HG02970 (cell line): ENCODE measurements around the gene PHLPP2.
"Not testable (repeated sequence)": the region's sequence is repeated elsewhere in the genome, so short reads cannot be mapped to it uniquely, and the experiment has no call there.

ENCODE experiments used
- ATAC-seq: cut with Tn5 transposase; IDR thresholded peaks from one replicate; pipeline ENCODE4 v1.9.1; 2021; ENCODE audit warnings: mild to moderate bottlenecking, moderate library complexity, moderate number of reproducible peaks; ENCODE audit not compliant: unreplicated experiment, low FRiP score

Gene PHLPP2

DNA sequence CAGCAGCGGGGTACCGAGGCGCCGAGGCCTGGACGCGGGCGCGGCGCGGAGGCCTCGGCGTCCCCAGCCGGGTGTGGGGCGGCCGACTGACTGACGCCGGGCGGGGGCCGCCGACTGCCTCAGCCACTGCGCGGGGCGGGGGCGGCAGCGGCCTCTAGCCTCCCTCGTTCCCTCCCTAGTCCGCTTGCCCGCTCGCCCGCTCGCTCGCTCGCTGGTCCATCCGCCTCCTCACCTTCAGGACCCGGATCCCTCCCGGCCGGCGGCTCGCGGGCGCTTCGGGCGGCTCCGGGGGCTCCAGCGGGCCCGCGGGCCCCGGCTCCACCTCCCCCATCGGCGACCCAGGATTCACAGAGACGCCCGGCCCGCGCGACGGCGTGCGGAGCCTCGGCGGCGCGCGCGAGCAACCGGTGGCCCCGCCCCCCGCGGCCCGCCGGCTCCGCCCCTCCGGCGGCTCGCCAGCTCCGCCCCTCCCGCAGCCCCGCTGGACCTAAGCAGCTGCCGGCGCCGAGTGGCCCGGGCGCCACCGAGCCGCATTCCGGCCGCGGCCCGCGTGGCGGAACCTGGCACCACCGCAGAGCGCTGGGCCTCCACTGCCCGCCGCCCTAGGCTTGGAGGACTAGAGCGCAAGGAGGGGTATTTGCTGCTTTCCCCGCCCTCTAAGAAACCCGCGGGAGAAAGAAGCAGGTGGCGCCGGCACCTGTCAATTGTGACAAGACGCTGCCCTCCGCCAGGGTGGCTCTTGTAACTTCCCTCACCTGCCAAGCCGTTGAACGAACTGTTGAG lies 773 bp downstream of the PHLPP2 start:
- peak; percentile 85 for ATAC-seq

DNA sequence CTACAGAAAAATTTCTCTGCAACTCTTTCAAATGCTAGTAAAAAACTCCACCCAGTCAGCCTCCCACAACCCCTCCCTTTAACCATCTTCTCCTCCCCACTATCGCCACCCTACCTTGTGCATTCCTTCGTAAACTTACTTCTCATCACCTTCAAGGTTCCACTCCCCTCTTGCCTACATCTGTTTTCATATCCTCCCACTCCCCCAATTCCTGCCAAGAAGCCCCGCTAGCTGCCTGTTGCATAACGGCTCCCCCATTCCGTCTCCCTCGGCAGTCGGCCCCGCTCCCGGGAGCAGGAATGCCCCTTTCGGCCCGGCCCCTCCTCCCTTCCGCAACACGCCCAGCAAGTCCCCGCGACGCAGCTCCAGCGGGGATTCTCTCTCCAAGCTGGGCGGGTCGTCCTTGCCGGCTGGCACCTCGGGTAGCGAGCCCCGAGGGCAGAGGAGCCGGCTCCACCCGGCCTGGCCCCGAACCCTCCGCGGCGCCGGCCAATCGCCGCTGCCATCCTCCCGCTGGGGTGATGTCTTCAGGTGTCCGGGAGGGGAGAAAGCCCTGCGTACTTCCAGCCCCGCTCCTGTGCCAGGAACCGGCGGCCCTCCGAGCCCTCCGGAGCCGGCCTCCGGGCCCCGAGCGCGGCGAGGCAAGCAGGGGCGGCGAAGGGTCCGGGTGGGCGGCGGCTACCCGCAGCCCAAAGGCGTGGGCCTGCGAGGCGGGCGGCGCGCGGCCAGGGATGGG lies 1.5 kb downstream of the PHLPP2 start:
- ATAC-seq, result peak; percentile 32

DNA sequence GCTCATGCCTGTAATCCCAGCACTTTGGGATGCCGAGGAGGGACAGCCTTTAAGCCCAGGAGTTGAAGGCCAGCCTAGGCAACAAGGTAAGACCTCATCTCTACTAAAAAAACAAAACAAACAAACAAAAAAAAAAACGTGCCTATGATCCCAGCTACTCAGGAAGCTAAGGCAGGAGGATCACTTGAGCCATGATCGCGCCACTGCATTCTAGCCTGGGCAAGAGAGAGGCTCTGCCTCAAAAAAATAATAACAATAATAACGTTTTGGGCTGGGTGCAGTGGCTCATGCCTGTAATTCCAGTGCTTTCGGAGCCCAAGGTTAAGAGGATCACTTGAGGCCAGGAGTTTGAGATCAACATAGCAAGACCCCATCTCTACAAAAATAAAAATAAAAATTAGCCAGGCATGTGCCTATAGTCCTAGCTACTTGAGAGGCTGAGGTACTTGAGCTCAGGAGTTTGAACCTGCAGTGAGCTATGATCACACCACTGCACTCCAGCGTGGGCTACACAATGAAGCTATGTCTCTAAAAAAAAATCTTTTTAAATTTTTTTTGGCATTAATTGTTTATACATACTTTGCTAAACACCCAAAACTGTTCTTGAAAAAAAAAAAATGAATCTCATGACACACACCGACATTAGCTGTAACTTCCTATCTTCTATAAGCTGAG lies 3.3 kb downstream of the PHLPP2 start:
- no peak for ATAC-seq

DNA sequence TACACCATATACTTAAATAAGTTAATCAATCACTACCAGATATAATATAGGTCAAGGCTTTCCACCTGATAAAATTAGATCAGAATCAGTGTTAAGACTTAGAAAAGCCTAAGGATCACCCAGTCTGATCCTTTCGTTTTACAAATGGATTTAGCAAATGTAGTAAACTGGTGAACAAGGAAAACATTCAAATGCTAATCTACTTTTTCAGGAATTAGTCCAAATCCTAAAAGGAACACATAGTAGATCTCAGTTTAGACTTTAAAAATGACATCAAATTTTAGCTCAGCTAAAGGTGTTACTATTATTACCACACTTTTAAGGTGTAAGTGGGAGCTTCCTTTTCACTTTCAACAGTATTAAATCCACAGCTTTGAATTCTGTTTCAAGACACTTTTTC lies 12.0 kb downstream of the PHLPP2 start:
- no peak for ATAC-seq

DNA sequence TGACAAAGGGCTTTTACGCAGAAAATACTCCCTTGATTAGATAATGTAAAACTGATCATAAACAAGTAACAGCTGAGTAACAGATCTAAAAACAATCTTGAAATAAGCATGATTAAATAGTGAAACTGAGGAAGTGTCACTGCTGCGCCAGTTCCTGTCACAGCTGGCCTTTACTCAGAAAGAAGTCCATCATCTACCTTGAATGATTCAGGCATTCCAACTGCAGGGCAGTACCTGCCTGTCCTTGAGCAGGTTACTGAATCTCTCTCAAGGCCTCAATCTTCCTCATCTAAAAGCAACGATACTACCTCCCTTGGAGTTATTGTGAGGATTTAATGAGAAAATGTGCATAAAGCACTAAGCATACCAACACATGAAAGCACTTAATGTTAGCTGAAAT lies 12.7 kb downstream of the PHLPP2 start:
- no peak for ATAC-seq

DNA sequence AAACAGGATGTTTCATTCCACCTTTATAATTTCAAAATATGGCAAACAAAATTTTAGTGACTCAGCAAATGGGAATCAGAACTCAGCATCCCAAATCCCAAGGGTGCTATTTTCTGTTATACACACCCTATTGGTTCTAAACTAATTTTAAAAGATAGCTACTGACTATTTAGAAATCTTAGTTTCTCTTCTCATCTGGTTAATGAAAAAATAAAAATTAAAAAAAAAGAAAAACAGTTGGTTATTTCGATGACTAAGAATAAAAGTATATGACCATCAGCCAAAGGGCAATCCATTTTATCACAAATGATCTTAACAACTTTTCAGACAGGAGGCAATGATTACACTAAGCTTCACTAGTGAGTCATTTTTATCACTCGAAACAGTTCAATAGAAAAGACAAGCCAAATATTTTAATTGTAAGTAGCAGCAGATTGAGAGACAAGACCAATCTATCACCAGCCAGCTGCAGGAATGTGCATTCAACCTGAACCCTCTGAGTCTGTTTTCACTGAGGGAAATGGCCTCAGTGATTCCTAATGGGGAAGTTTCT lies 15.2 kb downstream of the PHLPP2 start:
- ATAC-seq, result no peak

DNA sequence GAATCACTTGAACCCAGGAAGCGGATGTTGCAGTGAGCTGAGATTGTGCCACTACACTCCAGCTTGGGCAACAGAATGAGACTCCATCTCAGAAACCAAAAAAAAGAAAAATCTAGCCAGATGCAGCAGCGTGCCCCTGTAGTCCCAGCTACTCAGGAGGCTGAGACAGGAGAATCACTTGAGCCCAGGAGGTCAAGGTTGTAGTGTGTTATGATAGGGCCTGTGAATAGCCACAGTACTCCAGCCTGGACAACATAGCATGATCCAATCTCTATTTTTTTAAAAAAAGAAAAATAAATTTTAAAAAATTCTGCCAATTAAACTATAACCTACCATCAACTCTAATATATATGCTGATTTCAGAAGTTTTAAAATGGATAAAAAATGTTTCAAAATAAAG lies 15.8 kb downstream of the PHLPP2 start:
- ATAC-seq, result no peak

DNA sequence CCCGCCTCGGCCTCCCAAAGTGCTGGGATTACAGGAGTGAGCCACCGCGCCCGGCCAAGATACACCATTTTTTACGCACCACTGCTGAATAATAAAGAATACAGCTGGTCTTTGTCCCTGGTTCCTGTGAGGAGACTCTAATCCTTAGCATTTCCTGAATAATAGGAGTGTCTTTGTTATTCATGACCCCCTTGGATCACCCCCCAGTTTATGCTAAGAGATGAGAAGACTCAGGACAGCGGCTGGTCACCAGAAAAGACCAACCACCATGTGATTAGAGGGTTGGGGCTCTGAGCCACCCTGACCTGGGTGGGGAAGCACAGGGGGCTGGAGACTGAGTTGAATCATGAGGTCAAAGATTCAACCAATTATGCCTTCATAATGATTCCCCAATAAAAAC lies 17.3 kb downstream of the PHLPP2 start:
- no peak for ATAC-seq

DNA sequence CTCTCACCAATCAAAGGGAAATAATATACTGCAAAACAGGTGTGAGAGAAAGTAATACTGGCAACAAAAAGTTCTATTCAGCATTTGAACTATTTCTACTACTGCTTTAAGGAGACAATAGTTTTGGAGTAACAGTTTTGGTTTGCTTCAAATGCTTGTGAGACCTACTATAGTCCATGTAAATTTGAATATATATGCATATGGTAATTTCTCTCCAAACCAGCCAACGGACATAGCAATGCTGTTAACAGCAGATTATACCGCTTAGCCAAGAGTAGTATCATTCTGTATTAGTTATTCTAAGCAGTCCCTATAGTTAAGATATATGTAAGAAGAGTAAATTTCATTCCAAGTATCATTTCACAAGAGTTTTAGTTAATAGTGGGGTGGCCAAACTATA lies 18.5 kb downstream of the PHLPP2 start:
- no peak for ATAC-seq

DNA sequence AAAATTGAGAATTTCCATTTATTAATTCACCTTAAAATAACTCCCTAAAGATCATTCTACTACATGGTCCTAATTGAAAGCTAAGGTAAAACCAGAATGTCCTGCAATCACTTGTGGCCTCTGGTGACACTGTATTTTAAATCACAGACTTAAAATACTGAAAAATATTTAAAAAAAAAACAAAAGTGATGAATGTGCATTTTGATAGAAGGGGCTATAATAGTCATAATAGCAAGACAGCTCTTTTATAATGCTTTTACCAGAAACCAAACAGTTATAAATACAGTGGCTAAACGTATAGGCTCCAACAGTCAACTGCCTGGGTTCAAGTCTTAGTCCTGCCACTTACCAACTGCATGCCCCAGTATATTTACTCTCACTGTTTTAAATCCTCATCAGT lies 21.2 kb downstream of the PHLPP2 start:
- no peak for ATAC-seq

DNA sequence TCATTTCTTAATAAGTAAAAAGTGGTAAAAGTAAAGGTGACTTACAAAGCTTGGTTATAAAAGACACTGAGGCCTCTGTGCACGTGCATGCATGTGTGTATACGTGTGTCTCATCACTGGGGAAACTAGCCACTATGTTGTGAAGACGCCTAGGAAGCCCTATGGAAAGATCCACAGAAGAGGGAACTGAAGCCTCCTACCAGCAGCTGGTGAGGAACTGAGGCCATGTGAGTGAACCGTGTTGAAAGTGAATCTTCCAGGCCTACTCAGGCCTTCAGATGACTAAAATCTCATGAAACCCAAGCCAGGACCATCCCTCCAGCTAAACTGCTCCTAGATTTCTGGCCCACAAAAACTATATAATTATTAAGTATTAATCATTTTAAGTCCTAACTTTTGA lies 23.7 kb downstream of the PHLPP2 start:
- ATAC-seq, result no peak

DNA sequence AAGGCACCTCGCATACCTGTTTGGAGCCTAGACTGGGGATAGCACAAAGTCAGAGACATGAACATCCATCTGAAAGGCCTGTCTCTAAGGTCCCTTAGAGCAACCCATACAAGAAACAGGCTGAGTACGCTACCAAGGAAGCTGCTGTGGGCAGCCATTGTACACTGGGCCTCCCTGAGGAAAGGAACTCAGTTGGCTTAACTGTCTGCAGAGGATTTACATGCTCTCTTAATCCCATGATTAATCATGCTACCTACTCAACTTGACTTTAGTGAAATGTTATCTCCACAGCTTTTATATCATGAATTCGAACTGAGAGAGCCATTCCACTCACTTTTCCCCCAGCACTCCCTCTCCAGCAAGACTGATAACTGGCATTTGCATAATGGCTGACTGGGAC lies 26.0 kb downstream of the PHLPP2 start:
- no peak for ATAC-seq

DNA sequence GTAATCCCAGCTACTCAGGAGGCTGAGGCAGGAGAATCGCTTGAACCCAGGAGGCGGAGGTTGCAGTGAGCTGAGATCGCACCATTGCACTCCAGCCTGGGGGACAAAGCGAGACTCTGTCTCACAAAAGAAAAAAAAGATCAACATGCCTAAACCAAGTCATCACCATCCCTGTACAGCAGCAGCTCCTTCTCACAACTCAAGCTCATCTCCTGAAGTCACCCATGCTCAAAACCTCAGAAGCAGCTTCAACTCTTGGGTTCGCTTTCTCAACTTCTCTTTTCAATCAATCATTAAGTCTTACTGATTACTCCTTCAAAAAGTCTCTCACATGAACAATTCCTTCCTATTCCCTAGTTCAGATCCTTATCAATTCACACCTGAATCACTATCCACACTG lies 31.3 kb downstream of the PHLPP2 start:
- no peak for ATAC-seq

DNA sequence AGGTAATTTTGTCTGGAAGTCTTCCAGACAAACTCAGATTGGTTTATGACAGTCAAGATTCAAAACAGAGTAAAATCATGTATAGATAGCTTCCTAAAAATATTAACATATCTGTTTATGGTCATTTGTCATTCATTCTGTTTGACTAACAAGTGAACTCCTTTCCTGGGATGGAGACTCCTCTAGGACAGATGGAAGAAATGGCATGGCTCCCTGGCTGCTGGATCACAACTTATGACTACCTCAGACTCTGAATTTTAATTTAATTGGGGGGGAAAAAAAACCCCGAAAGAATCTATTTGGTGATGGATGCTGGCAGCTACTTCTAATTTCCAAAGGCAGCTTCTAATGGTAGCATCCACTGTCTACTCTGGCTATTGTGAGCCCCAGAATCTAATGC lies 34.6 kb downstream of the PHLPP2 start:
- no peak for ATAC-seq

DNA sequence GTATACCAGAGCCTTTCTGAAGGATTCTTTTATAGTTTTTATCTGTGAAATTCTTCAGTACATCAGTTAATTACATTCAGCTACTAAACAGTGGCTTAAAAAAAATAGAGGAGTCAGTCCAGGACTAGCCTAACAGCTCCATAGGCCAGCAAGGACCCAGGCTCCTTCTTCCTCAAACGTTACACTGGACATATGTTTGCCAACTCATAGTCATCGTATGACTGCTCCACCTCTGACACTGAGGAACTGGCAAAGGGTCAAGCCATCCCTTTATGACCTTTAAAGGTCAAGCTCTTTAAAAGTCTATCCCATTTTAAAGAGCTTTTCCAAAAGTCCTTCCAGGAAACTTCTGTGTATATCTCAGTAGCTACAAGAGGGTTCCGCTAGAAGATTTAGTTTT lies 36.6 kb downstream of the PHLPP2 start:
- no peak for ATAC-seq

DNA sequence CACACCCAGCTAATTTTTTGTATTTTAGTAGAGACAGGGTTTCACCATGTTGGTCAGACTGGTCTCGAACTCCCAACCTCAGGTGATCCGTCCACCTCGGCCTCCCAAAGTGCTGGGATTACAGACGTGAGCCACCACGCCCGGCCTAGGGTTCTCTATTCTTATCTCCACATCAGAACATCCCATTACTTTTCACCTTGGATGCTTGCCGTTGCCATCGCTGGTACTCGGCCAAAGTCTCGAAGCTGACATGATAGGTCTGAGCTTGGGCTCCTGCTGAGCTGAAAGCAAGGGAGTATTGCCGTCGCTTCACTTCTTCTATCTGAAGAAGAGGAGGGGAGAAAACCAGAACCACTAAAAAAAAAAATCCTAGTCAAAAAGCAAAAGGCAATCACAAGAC lies 40.2 kb downstream of the PHLPP2 start:
- not testable (repeated sequence) for ATAC-seq

DNA sequence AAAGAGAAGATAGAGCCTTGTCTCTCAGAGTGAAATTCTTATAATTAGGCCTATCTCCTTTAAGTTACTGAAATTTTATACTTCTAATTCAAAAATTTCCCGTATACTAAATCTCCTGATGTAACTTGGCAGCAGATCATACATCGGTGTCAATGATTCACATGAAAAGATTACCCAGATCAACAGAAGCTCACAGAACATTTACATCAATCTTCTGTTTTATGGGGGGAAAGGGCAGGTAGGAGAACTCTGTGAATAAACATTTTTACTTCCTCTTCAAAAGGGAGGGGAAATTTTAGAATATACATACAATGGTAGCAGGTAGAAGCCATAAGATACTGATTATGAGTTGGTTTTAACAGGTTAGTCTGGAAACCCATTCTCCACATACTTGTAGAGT lies 43.1 kb downstream of the PHLPP2 start:
- ATAC-seq, result no peak

DNA sequence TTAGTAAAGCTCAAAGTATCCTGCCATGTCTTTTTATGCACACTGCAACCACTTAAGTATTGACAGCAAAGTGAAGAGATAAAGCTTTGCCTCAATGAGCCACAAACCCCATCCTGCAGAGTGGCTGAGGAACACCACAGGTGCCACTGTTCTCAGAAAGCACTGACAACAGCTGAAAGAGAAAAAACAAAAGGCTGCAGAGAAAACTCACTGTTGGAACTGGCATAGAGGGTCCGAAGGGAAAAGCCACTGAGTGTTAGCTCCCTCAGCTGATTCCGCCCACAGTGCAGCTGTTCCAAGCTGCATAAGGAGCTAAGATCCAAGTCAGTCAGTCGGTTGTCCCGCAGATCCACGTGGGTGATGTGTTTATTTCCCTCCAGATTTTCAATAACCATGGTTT lies 48.3 kb downstream of the PHLPP2 start:
- no peak for ATAC-seq

DNA sequence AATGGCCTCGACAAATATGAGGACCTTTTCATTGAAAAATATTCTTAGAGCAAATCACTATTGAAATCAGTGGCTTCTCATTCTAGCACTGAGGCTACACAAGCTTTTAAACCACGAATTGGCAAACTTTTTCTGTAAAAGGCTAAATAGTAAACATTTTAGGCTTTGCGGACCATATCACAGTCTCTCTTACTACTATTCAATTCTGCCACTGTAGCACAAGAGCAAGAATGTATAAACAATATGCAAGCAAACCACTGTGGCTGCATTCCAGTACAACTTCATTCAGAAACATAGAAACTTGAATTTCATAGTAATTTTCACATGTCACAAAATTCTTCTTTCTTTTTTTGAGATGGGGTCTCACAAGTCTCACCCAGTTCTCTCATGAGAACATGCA lies 49.1 kb downstream of the PHLPP2 start:
- no peak for ATAC-seq

DNA sequence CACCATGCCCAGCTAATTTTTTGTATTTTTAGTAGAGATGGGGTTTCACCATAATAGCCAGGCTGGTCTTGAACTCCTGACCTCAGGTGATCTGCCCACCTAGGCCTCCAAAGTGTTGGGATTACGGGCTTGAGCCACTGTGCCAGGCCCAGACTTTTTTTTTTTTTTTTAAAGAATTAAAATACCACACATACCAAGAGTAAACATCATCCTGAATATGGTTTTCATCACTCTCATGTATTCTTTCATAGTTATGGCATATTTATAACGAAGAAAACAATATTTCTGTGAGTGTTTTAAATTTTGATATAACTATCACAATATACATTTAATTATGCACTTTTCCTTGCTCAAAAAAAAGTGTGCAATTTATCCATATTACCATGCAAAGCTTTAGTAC lies 50.3 kb downstream of the PHLPP2 start:
- ATAC-seq, result no peak

DNA sequence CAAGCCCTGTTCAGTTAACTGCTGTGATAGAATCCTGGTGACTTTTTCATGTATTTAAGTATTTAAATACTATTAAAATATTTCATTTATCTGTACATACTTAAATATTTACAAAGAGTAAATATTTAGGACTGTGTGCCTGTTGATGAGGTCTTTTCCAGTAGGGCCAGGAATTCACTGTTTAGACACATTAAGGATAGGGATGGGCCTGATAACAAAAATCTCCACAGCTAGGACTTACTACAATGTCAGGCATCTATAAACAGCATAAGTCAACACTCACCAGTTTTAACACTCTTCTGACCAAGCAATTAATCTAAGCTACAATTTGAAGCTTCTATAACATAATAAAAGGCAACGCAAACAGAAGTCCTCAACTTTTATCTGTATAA lies 50.9 kb downstream of the PHLPP2 start:
- no peak for ATAC-seq
